H1 (cell line): ENCODE data around the gene CALU. TPM values are rescaled to one million over a fixed set of nuclear protein-coding genes. Genes with fewer than 3 reads are reported as not detected.

Source experiments
- CTCF ChIA-PET: fragments of 300-600 bp; sonication (Branson Sonifier 250); formaldehyde crosslinking; loops from one replicate; lab custom pipeline; 2021; ENCODE audit not compliant: partially characterized antibody; lab: Charles Lee
- POLR2A ChIA-PET: fragments of 300-600 bp; sonication (Branson Sonifier 250); formaldehyde crosslinking; loops from one replicate; lab custom pipeline; 2021; ENCODE audit warnings: inconsistent platforms; ENCODE audit not compliant: partially characterized antibody; lab: Charles Lee
- DNase-seq, 2 experiments: peaks; one replicate each; pipeline versions ENCODE4 v3.0.0 to v3.0.0-alpha.2; 2010 to 2022; ENCODE audit warnings: low spot score in 2 of 2, low read depth in 1 of 2, mixed read lengths in 1 of 2
- FAIRE-seq: peaks from 2 replicates; lab custom pipeline; 2011; peaks lifted over from hg19 to GRCh38; lab: Jason Lieb, UNC
- H2AFZ ChIP-seq: 2 replicates; pipeline ENCODE4 v1.8.1; 2012; ENCODE audit warnings: low read length, inconsistent platforms
- H2AK5ac ChIP-seq: 2 replicates; pipeline ENCODE4 v1.6.1; 2013; ENCODE audit warnings: low read depth, low read length
- H2BK120ac ChIP-seq: replicated peaks from 2 replicates; pipeline ENCODE3; 2013; ENCODE audit warnings: low read depth, low read length, inconsistent platforms
- H2BK12ac ChIP-seq: 2 replicates; pipeline ENCODE4 v1.6.1; 2013; ENCODE audit warnings: low read depth, low read length
- H2BK15ac ChIP-seq: 2 replicates; pipeline ENCODE4 v1.6.1; 2013; ENCODE audit warnings: low read length
- H2BK20ac ChIP-seq: 2 replicates; pipeline ENCODE4 v1.6.1; 2013; ENCODE audit warnings: low read length
- H2BK5ac ChIP-seq: 2 replicates; pipeline ENCODE4 v1.6.1; 2013; ENCODE audit warnings: low read depth, low read length
- H3K14ac ChIP-seq: 2 replicates; pipeline ENCODE4 v1.6.1; 2013; ENCODE audit warnings: inconsistent platforms; ENCODE audit not compliant: insufficient read length
- H3K18ac ChIP-seq: 2 replicates; pipeline ENCODE4 v1.6.1; 2013; ENCODE audit warnings: low read length; ENCODE audit errors: extremely low read depth
- H3K23ac ChIP-seq: 2 replicates; pipeline ENCODE4 v1.6.1; 2013; ENCODE audit warnings: inconsistent platforms; ENCODE audit not compliant: insufficient read length
- H3K23me2 ChIP-seq: 2 replicates; pipeline ENCODE4 v1.6.1; 2013; ENCODE audit warnings: low read depth, low read length
- H3K27ac ChIP-seq: 2 replicates; pipeline ENCODE4 v1.6.1; 2011; ENCODE audit warnings: low read depth, low read length, inconsistent platforms
- H3K27me3 ChIP-seq, 4 experiments: replicated peaks in 1 of 4; 1 replicate in 1 of 4; 2 replicates in 3 of 4; pipeline versions ENCODE4 v1.6.1 to v1.8.1; 2011 to 2013; ENCODE audit warnings: low read length in 3 of 4, mild to moderate bottlenecking in 3 of 4, inconsistent platforms in 2 of 4, mixed read lengths in 2 of 4, moderate library complexity in 1 of 4; ENCODE audit not compliant: control insufficient read depth in 3 of 4, insufficient read depth in 3 of 4; ENCODE audit errors: extremely low read depth in 1 of 4
- H3K36me3 ChIP-seq, 4 experiments: 2 replicates each; pipeline versions ENCODE4 v1.6.1 to v1.8.1; 2011 to 2013; ENCODE audit warnings: mild to moderate bottlenecking in 4 of 4, low read length in 3 of 4, moderate library complexity in 2 of 4, control low read depth in 1 of 4, inconsistent platforms in 1 of 4; ENCODE audit not compliant: insufficient read depth in 4 of 4, control insufficient read depth in 2 of 4
- H3K4ac ChIP-seq: replicated peaks from 2 replicates; pipeline ENCODE3; 2013; ENCODE audit warnings: low read length, low read depth, mixed read lengths, inconsistent platforms; ENCODE audit not compliant: insufficient read length
- H3K4me1 ChIP-seq, 4 experiments: replicated peaks in 1 of 4; 1 replicate in 1 of 4; 2 replicates in 3 of 4; pipeline versions ENCODE4 v1.6.1 to v1.8.1; 2011 to 2013; ENCODE audit warnings: low read length in 3 of 4, inconsistent platforms in 2 of 4, mixed read lengths in 1 of 4; ENCODE audit not compliant: insufficient read depth in 4 of 4, control insufficient read depth in 3 of 4
- H3K4me2 ChIP-seq, 2 experiments: 2 replicates each; pipeline versions ENCODE4 v1.6.1 to v1.8.1; 2011 to 2013; ENCODE audit warnings: low read depth in 2 of 2, low read length in 2 of 2, control low read depth in 1 of 2, inconsistent platforms in 1 of 2, mild to moderate bottlenecking in 1 of 2; ENCODE audit not compliant: insufficient read depth in 1 of 2
- H3K4me3 ChIP-seq, 4 experiments: fragments of 200-600, 300-600 bp in 1 of 4; sonication (generic), shearing (Covaris generic), sonication (Bioruptor Twin) in 1 of 4; 2 replicates each; pipeline versions ENCODE4 v1.5.1 to v1.8.1; 2011 to 2016; ENCODE audit warnings: low read length in 4 of 4, low read depth in 3 of 4, control low read depth in 2 of 4, inconsistent platforms in 2 of 4, mild to moderate bottlenecking in 2 of 4, mixed read lengths in 1 of 4, moderate library complexity in 1 of 4; ENCODE audit not compliant: insufficient read depth in 2 of 4; ENCODE audit errors: extremely low read depth in 1 of 4
- H3K56ac ChIP-seq: replicated peaks from 2 replicates; pipeline ENCODE3; 2013; ENCODE audit warnings: low read depth, mild to moderate bottlenecking, mixed read lengths, low read length, inconsistent platforms; ENCODE audit not compliant: insufficient read length
- H3K79me1 ChIP-seq: 2 replicates; pipeline ENCODE4 v1.6.1; 2013; ENCODE audit warnings: low read depth, low read length, control low read depth
- H3K79me2 ChIP-seq, 2 experiments: 2 replicates each; pipeline versions ENCODE4 v1.6.1 to v1.8.1; 2012 to 2013; ENCODE audit warnings: low read length in 2 of 2, mild to moderate bottlenecking in 2 of 2, inconsistent platforms in 1 of 2; ENCODE audit not compliant: insufficient read depth in 2 of 2, control insufficient read depth in 1 of 2
- H3K9ac ChIP-seq, 4 experiments: replicated peaks in 1 of 4; 1 replicate in 1 of 4; 2 replicates in 3 of 4; pipeline versions ENCODE4 v1.6.1 to v1.8.1; 2011 to 2013; ENCODE audit warnings: low read depth in 3 of 4, low read length in 3 of 4, control low read depth in 2 of 4, mild to moderate bottlenecking in 2 of 4, moderate library complexity in 2 of 4, inconsistent platforms in 1 of 4; ENCODE audit errors: extremely low read depth in 1 of 4
- H3K9me3 ChIP-seq, 2 experiments: 2 replicates each; pipeline versions ENCODE4 v1.6.1 to v1.8.1; 2012 to 2013; ENCODE audit warnings: mild to moderate bottlenecking in 2 of 2, moderate library complexity in 2 of 2, control low read depth in 1 of 2, inconsistent platforms in 1 of 2, low read depth in 1 of 2, low read length in 1 of 2, mixed read lengths in 1 of 2; ENCODE audit not compliant: insufficient read depth in 2 of 2
- H4K20me1 ChIP-seq, 2 experiments: replicated peaks in 1 of 2; 2 replicates each; pipeline versions ENCODE3 to v1.8.1; 2011 to 2013; ENCODE audit warnings: inconsistent platforms in 2 of 2, low read length in 2 of 2, mild to moderate bottlenecking in 1 of 2; ENCODE audit not compliant: insufficient read depth in 2 of 2, control insufficient read depth in 1 of 2
- H4K5ac ChIP-seq: 2 replicates; pipeline ENCODE4 v1.6.1; 2013; ENCODE audit warnings: low read length, low read depth, mixed read lengths, inconsistent platforms; ENCODE audit not compliant: insufficient read length
- H4K8ac ChIP-seq: 2 replicates; pipeline ENCODE4 v1.8.0; 2013; ENCODE audit warnings: mild to moderate bottlenecking, moderate library complexity, low read length, inconsistent platforms; ENCODE audit not compliant: insufficient read depth; ENCODE audit errors: extremely low read depth
- H4K91ac ChIP-seq: replicated peaks from 2 replicates; pipeline ENCODE3; 2013; ENCODE audit warnings: low read length, mixed read lengths, inconsistent platforms; ENCODE audit not compliant: insufficient read length
- KDM5A ChIP-seq: fragments of 200-600 bp; IDR thresholded peaks from 2 replicates; pipeline ENCODE4 v1.7.1; 2012; ENCODE audit warnings: mild to moderate bottlenecking, low read length, inconsistent platforms, mixed read lengths
- RBBP5 ChIP-seq: IDR thresholded peaks from 2 replicates; pipeline ENCODE4 v1.7.1; 2012; ENCODE audit warnings: low read depth, mild to moderate bottlenecking, inconsistent platforms, low read length, moderate library complexity, borderline replicate concordance
- SIN3A ChIP-seq, 2 experiments: IDR thresholded peaks in 1 of 2; conservative IDR thresholded peaks in 1 of 2; 2 replicates each; pipeline ENCODE4 v1.6.1; 2011 to 2012; ENCODE audit warnings: low read length in 2 of 2, improper control_type of control experiment in 1 of 2, low read depth in 1 of 2, mild to moderate bottlenecking in 1 of 2
- SIRT6 ChIP-seq: IDR thresholded peaks from one replicate; pipeline ENCODE4 v1.7.1; 2012; ENCODE audit warnings: low read length, inconsistent platforms
- WGBS, 2 experiments: shearing (Covaris generic) in 1 of 2; methylation state at CpG; one replicate each; pipeline versions ENCODE4 v1.1.6 to v1.1.7; 2013 to 2015; ENCODE audit warnings: low lambda C conversion rate in 2 of 2, mixed read lengths in 2 of 2, inconsistent platforms in 1 of 2, low coverage in 1 of 2, missing lambda C conversion rate in 1 of 2; ENCODE audit not compliant: insufficient replicate concordance in 2 of 2, insufficient coverage in 1 of 2, insufficient read length in 1 of 2; ENCODE audit errors: extremely low coverage in 1 of 2, missing lambda C conversion rate in 1 of 2; 5-methylcytosine and 5-hydroxymethylcytosine counted together
- polyA plus RNA-seq, 7 experiments: library from polyadenylated mRNA; depleted of rRNA in 3 of 7; stranded (reverse) in 5 of 7; unstranded in 2 of 7; fragments of >200 nt in 5 of 7; fragments of 200-250 nt in 2 of 7; gene quantifications; 1 replicate in 5 of 7; 2 replicates in 1 of 7; 4 replicates in 1 of 7; pipeline versions ENCODE4 v1.2.1 to v1.2.3, GENCODE V29; 2011 to 2013; ENCODE audit warnings: missing spikeins in 2 of 7, mixed read lengths in 2 of 7
- total RNA-seq: library from RNA; stranded (reverse); fragmentation: NEBNext Ultra II Directional; extraction: Animal tissue kit (Norgen Biotek cat#: 25700); gene quantifications from 2 replicates; pipeline ENCODE4 v1.2.1, GENCODE V29; 2021

CALU gene
- total and polyA plus RNA-seq, 2 of the 8 experiments (the other 6 are each of a cell fraction or from before 2014, with no cell fraction given): 67.2 to 170 TPM

DNA sequence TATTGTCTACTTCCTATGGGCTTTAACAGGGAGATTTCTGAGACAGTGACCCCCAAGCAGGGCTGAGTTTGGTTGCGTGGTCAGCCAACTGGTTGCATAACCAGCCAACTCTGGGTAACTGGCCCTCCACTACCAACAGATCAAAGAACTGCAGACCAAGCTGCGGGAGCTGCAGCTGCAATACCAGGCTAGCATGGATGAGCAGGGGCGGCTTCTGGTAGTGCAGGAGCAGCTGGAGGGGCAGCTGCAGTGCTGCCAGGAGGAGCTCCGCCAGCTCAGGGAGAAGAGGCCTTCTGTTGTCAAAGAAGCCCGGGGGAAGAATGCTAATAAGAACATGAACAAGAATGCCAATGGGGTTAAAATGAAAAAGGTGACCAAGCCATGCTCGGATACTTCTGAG, 75.3 kb downstream of the CALU start:
- no peak overlapping the region for H3K4me3 ChIP-seq
- ChIA-PET CTCF (interaction anchor here (0.9 to 2.4 kb wide), 7 partner anchors 9 to 69 kb away, joined by 3 to 10 read pairs (median 4); partner anchors contain the start of gene ATP6V1F), POLR2A (no interaction called here)
- H3K79me2 ChIP-seq: no peaks in the 10 kb centered on the region
- no peak overlapping the region for H2BK20ac ChIP-seq
- no peak overlapping the region for H3K56ac ChIP-seq
- no peak overlapping the region for H3K23ac ChIP-seq
- H3K36me3 ChIP-seq: peaks cover 0 to 30% (median 4%) of the 10 kb centered on the region in 4 experiments; a peak in 4 of 8 replicates
- no peak overlapping the region for H3K4ac ChIP-seq
- peaks cover 3 to 9% (median 4%) of the 10 kb centered on the region in 4 experiments; a peak in 6 of 7 replicates for H3K4me1 ChIP-seq
- H3K23me2 ChIP-seq: no peaks in the 10 kb centered on the region
- no peaks in the 10 kb centered on the region for H3K79me1 ChIP-seq
- H2AK5ac ChIP-seq: no peak overlapping the region
- no peak overlapping the region for H3K18ac ChIP-seq
- no peak overlapping the region for H3K27ac ChIP-seq
- H3K9ac ChIP-seq: no peak overlapping the region
- no peak overlapping the region for H4K8ac ChIP-seq
- H2BK5ac ChIP-seq: no peak overlapping the region
- no peak overlapping the region for H4K5ac ChIP-seq
- H3K14ac ChIP-seq: no peak overlapping the region
- H2BK12ac ChIP-seq: no peak overlapping the region
- 89% methylated on average over 6 of the region's 6 CpGs; no CpG with 5 or more reads in 1 of the 2 experiments for WGBS, 2 experiments
- no peaks in the 10 kb centered on the region for H3K9me3 ChIP-seq
- H4K91ac ChIP-seq: no peak overlapping the region
- no peak overlapping the region for H2BK120ac ChIP-seq
- no peaks in the 10 kb centered on the region for H3K27me3 ChIP-seq
- DNase-seq (no peak), FAIRE-seq (no peak)
- H3K4me2 ChIP-seq: no peak overlapping the region
- H2BK15ac ChIP-seq: no peak overlapping the region
- no peaks in the 10 kb centered on the region for H4K20me1 ChIP-seq
- H2AFZ ChIP-seq: no peak overlapping the region
- TF ChIP-seq SIN3A (conservative IDR thresholded peaks at IDR 0.05 in 1 of 2, IDR thresholded peaks at IDR 0.05 in 1 of 2; ENCODE audit: low read depth in 1 of 2, low read length in 2 of 2) (no peak), SIRT6 (no peak), KDM5A (no peak), RBBP5 (no peak)
